Endothelial cell of umbilical vein (primary cell): Measurements from ENCODE around the gene CRY2. TPM values are rescaled to one million over a fixed set of nuclear protein-coding genes. Genes with fewer than 3 reads are reported as not detected.

Experiments
- BruUV-seq: library from RNA; stranded (reverse); fragments of 400-500 nt; replicated peaks from 2 replicates; lab custom pipeline; 2021; lab: Mats Ljungman, UMichigan
- CTCF ChIA-PET: fragments of 300-600, 350-600 bp; sonication (Branson Sonifier 250); formaldehyde crosslinking; loops from one replicate; lab custom pipeline; 2021; ENCODE audit warnings: antibody characterized with exemption, inconsistent platforms; lab: Charles Lee
- POLR2A ChIA-PET: fragments of 300-600, 350-600 bp; sonication (Branson Sonifier 250); formaldehyde crosslinking; loops from one replicate; lab custom pipeline; 2021; ENCODE audit warnings: antibody characterized with exemption, inconsistent platforms; lab: Charles Lee
- DNase-seq: peaks from one replicate; pipeline ENCODE4 v3.0.0-alpha.2; 2011; ENCODE audit warnings: low read depth, low spot score
- FAIRE-seq: peaks from 2 replicates; lab custom pipeline; 2011; peaks lifted over from hg19 to GRCh38; lab: Jason Lieb, UNC
- H2AFZ ChIP-seq: 2 replicates; pipeline ENCODE4 v1.6.0; 2012; ENCODE audit warnings: low read depth, low read length, control low read depth, inconsistent platforms
- H3K27ac ChIP-seq: 2 replicates; pipeline ENCODE4 v1.5.1; 2011; ENCODE audit warnings: low read depth, mild to moderate bottlenecking, control low read depth, low read length, moderate library complexity; ENCODE audit not compliant: insufficient read depth
- H3K27me3 ChIP-seq, 2 experiments: 2 replicates each; pipeline versions ENCODE4 v1.6.0 to v1.6.1; 2011; ENCODE audit warnings: low read length in 2 of 2, mixed read lengths in 1 of 2; ENCODE audit not compliant: control insufficient read depth in 2 of 2, insufficient read depth in 2 of 2
- H3K36me3 ChIP-seq, 2 experiments: 2 replicates in 1 of 2; 3 replicates in 1 of 2; pipeline ENCODE4 v1.5.1; 2011; ENCODE audit warnings: low read length in 2 of 2, mild to moderate bottlenecking in 1 of 2, moderate library complexity in 1 of 2; ENCODE audit not compliant: control insufficient read depth in 2 of 2, insufficient read depth in 2 of 2; ENCODE audit errors: extremely low read depth in 1 of 2
- H3K4me1 ChIP-seq: 3 replicates; pipeline ENCODE4 v1.5.1; 2011; ENCODE audit warnings: mild to moderate bottlenecking, low read length; ENCODE audit not compliant: control insufficient read depth, insufficient read depth; ENCODE audit errors: extremely low read depth
- H3K4me2 ChIP-seq: 2 replicates; pipeline ENCODE4 v1.6.1; 2011; ENCODE audit warnings: low read length, control low read depth, mixed read lengths; ENCODE audit not compliant: insufficient read depth
- H3K4me3 ChIP-seq, 3 experiments: fragments of 200-600 bp in 1 of 3; sonication (generic), shearing (Covaris generic) in 1 of 3; replicated peaks in 1 of 3; 2 replicates each; pipeline ENCODE4 v1.5.1; 2011 to 2016; ENCODE audit warnings: control low read depth in 3 of 3, low read length in 3 of 3, mild to moderate bottlenecking in 2 of 3, inconsistent platforms in 1 of 3, low read depth in 1 of 3, moderate library complexity in 1 of 3; ENCODE audit not compliant: insufficient read depth in 1 of 3
- H3K79me2 ChIP-seq: 2 replicates; pipeline ENCODE4 v1.6.0; 2012; ENCODE audit warnings: low read length, inconsistent platforms; ENCODE audit not compliant: control insufficient read depth, insufficient read depth
- H3K9ac ChIP-seq: replicated peaks from 2 replicates; pipeline ENCODE3; 2011; ENCODE audit warnings: low read length, control low read depth; ENCODE audit not compliant: insufficient read depth; ENCODE audit errors: extremely low read depth
- H3K9me1 ChIP-seq: replicated peaks from 3 replicates; pipeline ENCODE4 v1.6.0; 2011; ENCODE audit warnings: mild to moderate bottlenecking, low read length; ENCODE audit not compliant: control insufficient read depth, insufficient read depth; ENCODE audit errors: extremely low read depth
- H3K9me3 ChIP-seq: replicated peaks from 2 replicates; pipeline ENCODE4 v1.5.1; 2012; ENCODE audit warnings: low read length, inconsistent platforms; ENCODE audit not compliant: control insufficient read depth, insufficient read depth
- H4K20me1 ChIP-seq: replicated peaks from 2 replicates; pipeline ENCODE3; 2011; ENCODE audit warnings: mild to moderate bottlenecking, low read length; ENCODE audit not compliant: control insufficient read depth, insufficient read depth; ENCODE audit errors: extremely low read depth
- CTCF ChIP-seq, 2 donors: IDR thresholded peaks; 1 replicate in 1 of 2; 2 replicates in 1 of 2; pipeline ENCODE4 v1.5.1; 2011; ENCODE audit warnings: low read length in 2 of 2, mild to moderate bottlenecking in 2 of 2, moderate library complexity in 2 of 2, control low read depth in 1 of 2, inconsistent platforms in 1 of 2, low read depth in 1 of 2; ENCODE audit not compliant: insufficient read depth in 1 of 2; ENCODE audit errors: extremely low read depth in 1 of 2
- EZH2 ChIP-seq: IDR thresholded peaks from 2 replicates; pipeline ENCODE4 v1.6.1; 2012; ENCODE audit warnings: borderline replicate concordance, low read depth, mild to moderate bottlenecking, moderate library complexity, low read length, inconsistent platforms; ENCODE audit not compliant: severe bottlenecking
- FOS ChIP-seq: IDR thresholded peaks from 2 replicates; pipeline ENCODE4 v1.6.1; 2011; ENCODE audit warnings: mild to moderate bottlenecking, low read length, moderate library complexity, borderline replicate concordance; ENCODE audit not compliant: insufficient read depth
- GATA2 ChIP-seq: IDR thresholded peaks from 2 replicates; pipeline ENCODE4 v1.7.0; 2011; ENCODE audit warnings: low read depth, mild to moderate bottlenecking, moderate library complexity, mixed read lengths, low read length; ENCODE audit not compliant: insufficient read length, insufficient read depth
- JUN ChIP-seq: IDR thresholded peaks from 2 replicates; pipeline ENCODE4 v1.6.1; 2011; ENCODE audit warnings: borderline replicate concordance, low read depth; ENCODE audit not compliant: insufficient read length, insufficient read depth
- MAX ChIP-seq: IDR thresholded peaks from 2 replicates; pipeline ENCODE4 v1.6.1; 2011; ENCODE audit not compliant: insufficient read depth, insufficient read length
- POLR2A ChIP-seq: IDR thresholded peaks from 2 replicates; pipeline ENCODE4 v1.6.1; 2012; ENCODE audit warnings: low read depth, mild to moderate bottlenecking, control low read depth, low read length
- POLR2AphosphoS5 ChIP-seq: IDR thresholded peaks from 2 replicates; pipeline ENCODE4 v1.6.1; 2012; ENCODE audit warnings: low read depth, mild to moderate bottlenecking, control low read depth, low read length, moderate library complexity; ENCODE audit not compliant: insufficient read depth
- dilution Hi-C: fragments of 300-500 bp; cut with MboI; formaldehyde crosslinking; loops from one replicate; pipeline ENCODE4 v1.15.0; 2019; ENCODE audit warnings: low sequenced_read_pairs; ENCODE audit not compliant: extremely low pct_ligation_motif_present
- intact Hi-C: fragments of 100-400 bp; cut with micrococcal nuclease; formaldehyde crosslinking; loops from one replicate; pipeline ENCODE4 v1.10.0; 2022
- polyA plus RNA-seq, 4 experiments: library from polyadenylated mRNA; depleted of rRNA in 3 of 4; stranded (reverse) in 3 of 4; unstranded in 1 of 4; fragments of >200 nt; gene quantifications; 2 replicates each; pipeline versions ENCODE4 v1.2.1 to v1.2.3, GENCODE V29; 2011 to 2012; ENCODE audit warnings: missing spikeins in 1 of 4
- total RNA-seq: library from RNA; stranded (reverse); gene quantifications from 2 replicates; pipeline ENCODE4 v1.2.3, GENCODE V29; 2021

Gene CRY2
- total and polyA plus RNA-seq, 2 donors (not counting 3 experiments of a cell fraction or from before 2014, with no cell fraction given) = 7.7 to 11.7 TPM

- Histone ChIP-seq H2AFZ (no peak overlapping the region), H3K9me3 (no peaks in the 10 kb centered on the region), H3K4me3 (no peak overlapping the region), H3K4me2 (no peak overlapping the region), H3K4me1 (no peaks in the 10 kb centered on the region), H3K79me2 (no peaks in the 10 kb centered on the region), H3K9me1 (no peaks in the 10 kb centered on the region), H3K27ac (no peak overlapping the region), H3K27me3 (no peaks in the 10 kb centered on the region), H3K36me3 (peaks cover 0 to 35% of the 10 kb centered on the region in 2 experiments), H4K20me1 (no peaks in the 10 kb centered on the region), H3K9ac (no peak overlapping the region)
- TF ChIP-seq GATA2 = no peak
- no peak for TF ChIP-seq EZH2
- no peak for TF ChIP-seq JUN
- TF ChIP-seq POLR2AphosphoS5 = no peak
- TF ChIP-seq CTCF (IDR thresholded peaks at IDR 0.05; ENCODE audit: extremely low read depth in 1 of 2, insufficient read depth in 1 of 2, low read depth in 1 of 2, low read length in 2 of 2) = no peak
- no peak for TF ChIP-seq FOS
- no peak for TF ChIP-seq MAX
- no peak for TF ChIP-seq POLR2A
- BruUV-seq = no TSS peak
- no peak for FAIRE-seq
- POLR2A ChIA-PET = no interaction called here
- intact Hi-C loops = no loop called here
- CTCF ChIA-PET = no interaction called here
- DNase-seq = no peak
- dilution Hi-C loops = no loop called here
These were observed 84.5 kb downstream of the CRY2 start for GRCh38 chr11:45931739-45932138.
